GM21423 (cell line): ENCODE results near the gene FADS6.

Source experiments
- ATAC-seq: cut with Tn5 transposase; IDR thresholded peaks from one replicate; pipeline ENCODE4 v1.9.1; 2021; ENCODE audit warnings: mild to moderate bottlenecking, moderate library complexity; ENCODE audit not compliant: unreplicated experiment

The FADS6 gene

GRCh38 chr17:74892013-74892841, 1.2 kb downstream of the FADS6 start:
- ATAC-seq, result no peak

- no peak for ATAC-seq
Measured at GRCh38 chr17:74890554-74890953, 2.9 kb downstream of the FADS6 start.

- no peak for ATAC-seq
Measured at GRCh38 chr17:74888469-74888868, 5.0 kb downstream of the FADS6 start.

- no peak for ATAC-seq
Measured at GRCh38 chr17:74883241-74883745, 10.1 kb downstream of the FADS6 start.

GRCh38 chr17:74882517-74883240, 10.8 kb downstream of the FADS6 start:
- ATAC-seq, result no peak

GRCh38 chr17:74881073-74881472, 12.4 kb downstream of the FADS6 start:
- no peak for ATAC-seq

GRCh38 chr17:74879308-74879707, 14.1 kb downstream of the FADS6 start:
- ATAC-seq, result no peak

GRCh38 chr17:74878658-74879057, 14.8 kb downstream of the FADS6 start:
- ATAC-seq, result no peak

- ATAC-seq, result no peak
Measured at GRCh38 chr17:74877592-74878548, 15.6 kb downstream of the FADS6 start.

GRCh38 chr17:74875977-74876593, 17.3 kb downstream of the FADS6 start:
- ATAC-seq, result no peak

GRCh38 chr17:74875155-74875976, 18.1 kb downstream of the FADS6 start:
- ATAC-seq, result no peak

- ATAC-seq, result no peak
Measured at GRCh38 chr17:74874615-74875037, 18.8 kb downstream of the FADS6 start.

GRCh38 chr17:74873874-74874614, 19.4 kb downstream of the FADS6 start:
- no peak for ATAC-seq

- peak; percentile 92 for ATAC-seq
Measured at GRCh38 chr17:74873037-74873873, 20.2 kb downstream of the FADS6 start.

GRCh38 chr17:74872313-74873036, 21.0 kb downstream of the FADS6 start, which contains the start of gene FDXR:
Gene FDXR (minus strand): TSS chr17:74872994. CDS start chr17:74872944, 50 bp downstream.
- no peak for ATAC-seq

- no peak for ATAC-seq
Measured at GRCh38 chr17:74871356-74872076, 21.9 kb downstream of the FADS6 start.

GRCh38 chr17:74870512-74870911, 22.9 kb downstream of the FADS6 start:
- no peak for ATAC-seq
